Jurkat, Clone E6-1 (cell line): Measurements from ENCODE around the gene ASZ1. TPM values are rescaled to one million over a fixed set of nuclear protein-coding genes. Genes with fewer than 3 reads are reported as not detected.
"Not testable (repeated sequence)": the region's sequence is repeated elsewhere in the genome, so short reads cannot be mapped to it uniquely, and the experiment has no call there.

Experiments used
- DNase-seq: peaks from one replicate; pipeline ENCODE4 v3.0.0-alpha.2; 2011; ENCODE audit warnings: low read depth, low spot score
- H3K4me3 ChIP-seq: 2 replicates; pipeline ENCODE4 v1.5.1; 2011; ENCODE audit warnings: mild to moderate bottlenecking, low read length, control low read depth, moderate library complexity
- polyA plus RNA-seq: library from polyadenylated mRNA; unstranded; fragments of >200 nt; gene quantifications from one replicate; pipeline ENCODE4 v1.2.1, GENCODE V29; 2012; ENCODE audit warnings: missing spikeins; ENCODE audit not compliant: insufficient read length, insufficient read depth

The ASZ1 gene, protein sequence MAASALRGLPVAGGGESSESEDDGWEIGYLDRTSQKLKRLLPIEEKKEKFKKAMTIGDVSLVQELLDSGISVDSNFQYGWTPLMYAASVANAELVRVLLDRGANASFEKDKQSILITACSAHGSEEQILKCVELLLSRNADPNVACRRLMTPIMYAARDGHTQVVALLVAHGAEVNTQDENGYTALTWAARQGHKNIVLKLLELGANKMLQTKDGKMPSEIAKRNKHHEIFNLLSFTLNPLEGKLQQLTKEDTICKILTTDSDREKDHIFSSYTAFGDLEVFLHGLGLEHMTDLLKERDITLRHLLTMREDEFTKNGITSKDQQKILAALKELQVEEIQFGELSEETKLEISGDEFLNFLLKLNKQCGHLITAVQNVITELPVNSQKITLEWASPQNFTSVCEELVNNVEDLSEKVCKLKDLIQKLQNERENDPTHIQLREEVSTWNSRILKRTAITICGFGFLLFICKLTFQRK
- not detected for polyA plus RNA-seq

DNA sequence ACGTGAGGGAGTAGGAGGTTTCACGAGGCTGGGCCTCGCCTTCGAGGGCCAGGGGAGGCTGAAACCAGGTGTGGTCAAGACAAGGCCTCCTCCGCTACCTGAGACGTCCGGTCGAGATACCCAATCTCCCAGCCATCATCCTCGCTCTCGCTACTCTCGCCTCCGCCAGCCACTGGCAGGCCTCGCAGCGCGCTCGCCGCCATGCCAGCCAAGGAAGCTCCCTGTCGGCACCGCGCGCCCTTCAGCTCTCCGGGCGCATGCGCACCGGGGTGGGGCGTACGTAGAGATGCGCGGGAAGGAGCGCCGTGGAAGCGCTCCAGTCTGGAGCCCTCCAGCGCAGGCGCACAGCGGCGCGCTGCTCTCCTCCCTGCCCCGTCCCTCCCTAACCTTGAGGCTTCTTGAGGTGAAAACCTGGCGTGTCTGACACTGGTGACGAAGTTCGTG, at the start of gene ASZ1:
Gene ASZ1, minus strand, starts transcription at position 236 of the 444 bp plus-strand sequence. Its CDS starts 33 bp downstream, at position 203.
- no peak within 1 kb of the TSS for H3K4me3 ChIP-seq
- no peak for DNase-seq

DNA sequence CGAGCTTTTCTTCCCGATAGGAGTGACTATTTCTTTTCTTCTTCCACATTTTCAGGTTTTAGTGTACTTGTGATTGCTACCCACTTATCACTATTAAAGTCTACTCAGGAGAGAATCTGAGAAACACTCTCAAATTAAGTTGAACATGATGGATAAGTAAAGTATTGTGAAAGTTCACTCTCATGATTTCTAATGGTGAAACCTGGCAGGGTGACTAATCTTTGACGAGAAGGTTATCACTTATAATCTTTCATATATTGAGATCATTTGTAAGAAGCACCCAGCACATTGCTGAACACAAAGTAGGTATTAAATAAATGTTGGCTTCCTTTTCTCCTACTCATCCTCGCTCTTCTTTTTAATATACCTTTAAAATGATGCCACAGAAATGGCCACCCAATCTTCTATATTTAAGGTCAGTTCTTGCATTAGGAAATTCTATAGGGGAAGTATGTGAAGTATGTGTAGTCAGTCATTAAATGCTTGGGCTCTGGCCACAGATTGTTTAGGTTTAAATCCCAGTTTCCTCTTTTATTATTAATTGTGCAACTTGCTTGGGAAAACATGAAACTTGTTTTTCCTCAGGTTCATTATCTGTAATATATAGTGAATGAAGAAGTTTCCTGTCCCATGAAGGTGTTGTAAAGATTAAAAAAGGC, 49.4 kb upstream of the ASZ1 start:
- DNase-seq = no peak
- H3K4me3 ChIP-seq = no peak overlapping the region

DNA sequence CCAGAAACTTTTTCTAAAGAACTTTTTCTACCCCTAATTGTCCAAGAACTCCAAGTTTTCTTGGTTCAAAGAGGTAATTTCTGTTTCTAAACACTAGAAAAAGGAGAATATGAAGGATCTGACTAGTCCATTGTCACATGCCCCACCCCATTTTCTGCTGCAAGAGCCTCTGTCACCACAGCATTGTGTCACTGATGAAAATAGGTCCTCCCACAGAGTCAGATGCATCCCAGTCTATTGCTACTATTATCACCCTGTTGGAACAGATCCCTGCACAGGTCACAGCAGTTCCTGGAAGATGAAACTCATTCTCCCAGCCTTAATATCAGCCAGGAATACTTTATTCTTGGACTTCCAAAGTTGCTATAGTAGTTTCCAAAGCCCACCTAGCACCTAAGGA, 45.0 kb upstream of the ASZ1 start:
- no peak overlapping the region for H3K4me3 ChIP-seq
- DNase-seq = no peak

DNA sequence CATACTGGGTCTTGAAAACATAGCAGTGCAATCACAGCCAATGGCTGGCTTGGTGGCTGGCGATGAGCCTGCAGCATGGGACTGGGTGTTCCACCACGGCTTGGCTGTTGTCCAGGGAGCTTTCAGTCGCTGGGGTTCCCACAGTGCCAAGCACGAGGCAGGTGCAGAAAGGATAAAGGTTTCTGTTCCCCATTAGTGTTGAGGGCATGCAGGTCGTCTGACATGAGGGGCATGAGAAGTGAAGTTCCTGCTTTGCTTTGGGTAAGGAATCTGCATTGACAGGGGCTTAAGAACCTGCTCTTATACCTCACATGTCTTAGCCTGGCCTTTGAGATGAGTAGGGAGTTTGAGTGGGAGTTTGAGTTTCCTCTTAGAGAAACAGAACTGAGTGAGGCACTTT, 43.5 kb upstream of the ASZ1 start:
- no peak overlapping the region for H3K4me3 ChIP-seq
- DNase-seq = no peak

DNA sequence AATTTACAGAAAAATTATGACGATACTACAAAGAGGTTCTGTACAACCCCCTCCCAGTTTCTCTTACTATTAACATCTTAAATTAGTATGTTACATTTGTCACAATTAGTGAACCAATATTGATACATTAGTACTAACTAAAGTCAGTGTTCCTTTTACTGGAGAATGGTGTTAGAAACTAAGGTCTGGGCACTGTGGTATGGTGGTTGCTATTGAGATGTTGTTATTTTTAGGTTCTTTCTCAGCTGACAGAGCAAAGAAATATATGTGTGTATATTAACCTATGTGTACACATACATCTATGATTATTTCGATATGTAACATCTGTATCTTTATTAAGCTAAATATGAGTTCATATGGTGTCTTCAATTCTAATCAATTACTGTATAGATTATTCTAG, 40.9 kb upstream of the ASZ1 start:
- no peak overlapping the region for H3K4me3 ChIP-seq
- no peak for DNase-seq

DNA sequence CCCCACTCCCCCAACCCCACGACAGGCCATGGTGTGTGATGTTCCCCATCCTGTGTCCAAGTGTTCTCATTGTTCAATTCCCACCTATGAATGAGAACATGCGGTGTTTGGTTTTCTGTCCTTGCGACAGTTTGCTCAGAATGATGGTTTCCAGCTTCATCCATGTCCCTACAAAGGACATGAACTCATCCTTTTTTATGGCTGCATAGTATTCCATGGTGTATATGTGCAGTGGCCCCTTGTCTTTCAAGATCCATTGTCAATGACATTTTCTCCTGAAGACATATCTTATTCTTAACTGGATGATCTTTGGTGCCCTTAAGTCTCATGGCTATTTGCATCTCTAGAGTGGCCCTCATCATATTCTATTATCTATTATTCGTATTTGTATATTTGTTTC, 33.5 kb upstream of the ASZ1 start:
- not testable (repeated sequence) for DNase-seq, H3K4me3 ChIP-seq

DNA sequence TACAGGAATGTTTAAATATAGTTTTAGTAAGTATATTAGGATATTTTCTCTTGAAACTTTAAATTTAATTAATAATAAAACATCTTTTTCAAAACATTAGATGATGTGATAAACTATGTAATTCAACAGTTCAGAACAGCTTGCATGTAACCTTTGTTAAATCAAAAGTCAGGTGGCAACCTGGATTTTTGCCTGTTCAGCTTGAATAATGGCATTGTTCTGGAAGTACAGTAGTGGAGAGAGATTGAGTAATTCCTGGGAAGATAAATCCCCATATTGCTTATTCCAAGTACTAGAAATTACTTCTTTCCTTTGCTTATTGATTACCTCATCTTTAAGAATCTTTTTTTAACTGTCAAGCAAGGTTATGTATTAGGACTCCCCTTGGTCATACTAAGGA, 32.4 kb upstream of the ASZ1 start:
- no peak overlapping the region for H3K4me3 ChIP-seq
- DNase-seq = no peak

DNA sequence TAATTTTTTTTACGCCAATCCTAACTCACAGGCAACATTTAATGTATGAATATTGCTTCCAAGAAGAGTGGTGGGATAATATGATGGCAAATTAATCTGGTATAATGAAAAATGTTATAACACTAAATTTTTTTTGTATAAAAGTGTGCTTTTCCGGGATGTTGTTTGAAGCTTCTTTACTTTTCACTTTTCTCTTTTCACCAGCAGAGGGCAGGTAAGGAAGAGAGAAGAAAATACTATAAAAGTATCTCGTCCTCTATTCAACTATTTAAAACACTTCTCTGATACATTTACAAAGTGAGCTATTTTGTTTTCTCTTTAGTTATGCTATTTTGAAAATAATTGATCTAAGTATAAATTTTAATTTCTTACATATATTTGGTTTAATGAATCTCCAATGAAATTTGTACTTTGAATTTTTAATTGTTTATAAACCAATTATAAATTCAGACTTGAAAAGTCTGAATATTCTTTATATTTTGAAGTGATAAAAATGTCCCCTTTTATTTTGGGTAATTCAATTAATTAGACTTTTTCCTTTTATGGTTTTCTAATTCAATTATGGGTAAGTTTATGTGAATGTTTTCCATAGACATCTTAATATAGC, 31.8 kb upstream of the ASZ1 start:
- peak; percentile 47 for DNase-seq

DNA sequence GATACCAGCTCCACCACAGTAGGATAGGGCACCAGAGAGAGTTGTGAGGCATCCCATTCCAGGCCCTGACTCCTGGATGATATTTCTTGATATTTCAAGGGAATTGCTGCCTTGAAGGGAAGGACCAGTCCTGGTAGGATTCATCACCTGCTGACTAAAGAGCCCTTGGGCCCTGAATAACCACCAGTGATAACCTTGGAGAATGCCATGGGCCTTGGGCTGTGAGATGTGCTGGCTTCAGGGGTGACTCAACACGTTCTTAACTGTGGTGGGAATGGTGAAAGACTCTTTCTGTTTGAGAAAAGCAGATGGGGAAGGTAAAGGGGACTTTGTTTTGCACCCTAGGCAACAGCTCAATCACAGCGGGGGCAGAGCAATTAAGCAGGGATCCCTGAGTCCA, 21.4 kb upstream of the ASZ1 start:
- no peak overlapping the region for H3K4me3 ChIP-seq
- DNase-seq = no peak

More for the DNA sequence above, 31.8 kb upstream of the ASZ1 start:
- no peak overlapping the region for H3K4me3 ChIP-seq

DNA sequence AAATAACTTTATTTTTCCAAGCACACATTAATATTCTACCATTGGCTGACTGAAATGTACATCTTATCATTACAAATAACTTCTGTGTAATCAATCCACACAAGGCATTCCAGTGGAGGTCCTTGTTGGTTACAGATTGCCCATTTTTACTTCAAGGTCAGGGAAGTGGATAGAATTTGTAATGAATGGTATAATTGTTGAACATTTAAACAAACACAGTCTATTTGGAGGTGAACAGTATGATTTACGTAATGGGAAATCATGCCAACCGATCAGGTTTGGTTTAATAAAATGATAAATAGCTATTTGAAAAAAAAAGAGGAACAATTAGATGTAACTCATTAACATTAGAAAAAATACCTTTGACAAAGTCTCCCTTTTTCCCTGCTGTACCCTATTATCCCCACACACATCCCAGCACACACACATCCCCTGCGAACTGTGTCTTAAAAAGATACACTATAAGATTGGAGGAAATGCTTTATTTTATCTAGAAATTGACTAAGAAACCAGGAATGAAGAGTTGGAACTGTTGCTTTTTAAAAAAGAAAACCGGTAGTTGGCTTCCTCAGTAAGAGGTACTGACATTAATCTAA, 19.0 kb upstream of the ASZ1 start:
- no peak overlapping the region for H3K4me3 ChIP-seq
- DNase-seq = no peak

DNA sequence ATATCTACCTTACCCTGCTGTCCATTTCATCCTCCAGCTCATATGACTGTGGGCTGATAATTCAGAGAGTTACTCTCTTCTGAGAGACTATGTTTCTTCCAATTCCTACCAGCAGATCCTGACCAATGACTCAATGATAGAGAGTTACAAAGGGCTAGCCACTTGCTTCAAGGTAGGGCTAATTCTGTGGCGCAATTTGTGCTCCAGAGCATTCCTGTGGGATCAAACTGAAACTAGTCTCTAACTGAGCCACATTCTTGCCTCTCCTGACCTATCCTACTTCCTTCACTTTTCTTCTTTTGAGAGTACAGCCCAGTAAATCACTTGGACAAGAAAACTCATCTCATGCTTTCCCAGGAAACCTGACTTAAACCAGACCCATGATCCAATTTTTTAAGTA, 17.9 kb upstream of the ASZ1 start:
- DNase-seq = no peak
- no peak overlapping the region for H3K4me3 ChIP-seq

DNA sequence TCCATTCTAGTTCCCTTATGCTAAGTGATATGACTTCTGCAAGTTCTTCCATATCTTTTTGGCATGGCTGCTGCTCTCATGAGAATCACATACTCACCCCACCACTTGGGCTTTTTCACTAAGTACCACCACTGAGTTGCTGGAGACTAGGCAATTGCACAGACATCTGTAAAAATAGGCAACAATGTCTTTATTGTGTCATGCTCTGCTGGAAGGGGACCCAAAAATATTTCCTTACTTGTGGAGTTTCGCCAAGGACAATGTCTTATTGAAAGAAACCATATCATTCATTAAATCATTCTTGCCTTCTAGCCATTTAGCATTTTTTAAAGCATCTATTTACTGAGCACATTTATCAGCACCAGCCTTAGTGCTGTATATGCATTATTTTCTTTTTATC, 17.4 kb upstream of the ASZ1 start:
- no peak overlapping the region for H3K4me3 ChIP-seq
- no peak for DNase-seq

DNA sequence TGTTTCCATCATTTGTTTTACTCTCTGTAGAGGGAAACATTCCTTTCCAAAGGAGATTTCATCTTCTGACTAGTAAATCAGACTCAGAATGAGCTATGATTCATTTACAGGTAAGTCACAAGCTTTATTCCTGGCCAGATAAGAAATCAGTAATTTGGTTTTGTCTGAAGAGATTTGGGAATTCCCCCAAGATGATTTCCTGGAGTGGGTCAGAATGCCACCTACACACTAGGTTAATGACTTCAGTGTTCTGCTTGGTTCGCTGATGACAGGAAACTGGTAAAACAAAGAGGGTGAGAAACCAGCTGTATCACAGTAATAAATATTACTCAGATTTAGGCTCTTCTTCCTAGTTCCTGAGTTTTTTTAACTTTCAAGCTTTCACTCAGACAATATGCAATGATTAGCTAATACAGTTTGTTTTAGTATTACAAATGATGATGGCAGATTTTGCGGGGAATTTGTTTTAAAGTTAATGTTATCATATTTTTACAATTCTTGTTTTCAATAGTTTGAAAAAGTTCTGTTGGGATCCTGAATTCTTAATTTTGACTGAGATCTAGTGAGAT, 8.3 kb upstream of the ASZ1 start:
- no peak for DNase-seq
- H3K4me3 ChIP-seq = no peak overlapping the region

DNA sequence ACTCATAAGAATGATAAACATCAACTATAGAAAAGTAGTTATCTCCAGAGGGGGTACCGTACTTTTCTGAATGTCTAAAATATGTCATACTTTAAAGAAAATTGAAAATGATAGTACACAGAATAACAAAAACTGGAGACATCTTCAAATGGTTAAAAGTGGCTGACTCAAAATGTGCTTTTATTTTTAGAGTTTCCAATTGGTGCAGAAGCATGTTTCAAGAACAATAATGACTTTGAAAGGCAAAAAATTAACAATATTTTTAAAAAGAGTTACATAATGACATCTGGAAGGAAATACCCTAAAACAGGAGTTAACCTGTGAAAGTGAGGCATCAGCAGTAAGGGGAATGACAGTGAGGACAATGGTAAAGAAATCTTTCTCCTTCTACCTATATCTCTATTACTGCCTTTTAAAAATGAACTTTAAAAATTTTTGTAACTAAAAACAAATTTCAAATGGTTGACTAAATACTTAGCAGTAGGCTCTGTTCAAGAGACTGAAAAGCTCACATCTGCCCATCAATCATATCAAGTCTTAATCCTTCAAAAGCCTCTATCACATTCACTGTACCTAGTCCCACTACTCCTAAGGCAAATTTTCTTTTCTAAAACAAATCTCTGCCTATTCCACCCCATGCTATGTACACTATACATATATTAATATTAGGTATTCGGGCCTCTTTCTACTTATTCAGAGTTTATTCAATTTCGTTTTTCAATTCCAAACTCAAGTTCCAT, 3.0 kb downstream of the ASZ1 start:
- no peak overlapping the region for H3K4me3 ChIP-seq
- no peak for DNase-seq

DNA sequence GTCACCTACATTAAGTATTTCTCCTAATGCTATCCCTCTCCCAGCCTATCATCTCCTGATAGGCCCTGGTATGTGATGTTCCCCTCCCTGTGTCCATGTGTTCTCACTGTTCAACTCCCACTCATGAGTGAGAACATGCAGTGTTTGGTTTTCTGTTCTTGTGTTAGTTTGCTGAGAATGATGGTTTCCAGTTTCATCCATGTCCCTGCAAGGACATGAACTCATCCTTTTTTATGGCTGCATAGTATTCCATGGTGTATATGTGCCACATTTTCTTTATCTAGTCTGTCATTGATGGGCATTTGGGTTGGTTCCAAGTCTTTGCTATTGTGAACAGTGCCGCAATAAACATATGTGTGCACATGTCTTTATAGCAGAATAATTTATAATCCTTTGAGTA, 12.7 kb downstream of the ASZ1 start:
- DNase-seq, H3K4me3 ChIP-seq: not testable (repeated sequence)

DNA sequence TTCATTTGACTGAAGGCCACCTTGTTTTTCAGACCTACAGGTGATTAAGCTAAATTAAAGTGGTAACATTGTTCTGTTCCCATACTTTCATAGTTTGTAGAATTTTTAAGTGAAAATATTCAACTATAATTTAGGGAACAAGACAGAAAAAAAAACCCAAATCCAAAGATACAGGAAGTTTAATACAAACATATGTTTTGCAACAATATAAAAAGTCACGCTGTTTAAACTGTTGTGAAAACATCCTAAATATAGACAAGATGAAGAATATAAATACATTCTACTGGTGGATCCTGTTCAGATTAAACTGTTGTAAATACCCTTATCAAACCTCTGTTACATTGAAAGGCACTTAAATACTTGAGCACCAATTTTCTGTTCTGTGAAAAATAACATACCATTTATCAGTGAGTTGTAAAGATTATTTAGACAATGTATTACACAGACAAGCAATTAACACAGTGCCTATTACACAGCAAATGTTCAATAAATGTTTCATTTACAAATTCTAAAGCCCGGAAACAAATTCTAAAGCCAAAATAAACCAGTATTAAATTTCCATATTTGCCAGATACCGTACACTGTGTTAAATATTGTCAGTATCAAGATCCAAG, 14.2 kb downstream of the ASZ1 start:
- no peak for DNase-seq
- no peak overlapping the region for H3K4me3 ChIP-seq

DNA sequence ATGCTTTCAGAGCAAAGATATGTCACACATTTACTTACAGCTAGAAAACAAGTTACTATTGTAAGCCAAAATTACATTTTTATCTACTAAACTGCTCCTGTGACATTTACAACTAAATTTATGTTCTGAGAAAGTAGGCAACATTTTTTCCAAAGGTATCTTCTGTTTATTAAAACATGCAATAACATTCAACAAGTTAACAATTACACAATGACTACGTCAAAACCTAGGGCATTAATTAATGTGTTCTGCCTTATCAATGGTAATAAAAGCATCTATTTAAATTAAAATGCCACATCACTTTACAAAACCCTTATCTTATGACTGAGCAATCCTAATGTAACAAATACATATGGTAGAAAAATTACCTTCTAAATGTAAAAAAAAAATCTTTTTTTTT, 14.9 kb downstream of the ASZ1 start:
- no peak for DNase-seq
- no peak overlapping the region for H3K4me3 ChIP-seq

DNA sequence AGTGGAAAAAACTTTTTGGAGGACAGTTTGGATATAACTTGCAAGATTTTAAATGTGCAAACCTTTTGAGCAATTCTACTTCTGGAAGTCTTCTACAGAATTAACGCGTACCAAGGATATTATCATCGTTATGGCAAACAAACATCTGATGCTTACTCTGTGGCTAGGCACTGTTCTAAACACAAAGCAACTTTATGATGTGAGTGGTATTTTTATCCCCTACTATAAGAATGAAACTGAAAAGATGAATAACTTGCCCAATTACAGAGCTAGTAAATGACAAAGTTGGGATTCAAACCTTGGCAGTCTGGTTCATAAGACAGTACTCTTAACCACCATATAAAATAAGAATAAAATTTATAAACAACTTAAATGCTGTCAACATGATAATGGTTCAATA, 15.8 kb downstream of the ASZ1 start:
- no peak overlapping the region for H3K4me3 ChIP-seq
- no peak for DNase-seq
